ENCODE results near the gene ARL4A. TPM values are rescaled to one million over a fixed set of nuclear protein-coding genes. Genes with fewer than 3 reads are reported as not detected.

Gene ARL4A
- total and polyA plus RNA-seq, 9 of the 15 experiments (the other 6 are each of a cell fraction or from before 2014, with no cell fraction given), result 118 to 688 (median 172) TPM

GRCh38 chr7:12728192-12728538, 40.7 kb downstream of the ARL4A start (continued):
- TF ChIP-seq ILK (tag; IDR thresholded peaks at IDR 0.05; ENCODE audit: borderline replicate concordance, low read depth) (0 out of 2 replicates have a peak, but pooled peaks have one; percentile 57), RBM14 (IDR thresholded peaks at IDR 0.05; ENCODE audit: borderline replicate concordance, insufficient read depth, low read depth, low read length) (no peak), ZNF140 (CRISPR knock-in tag; IDR thresholded peaks at IDR 0.05) (no peak), RBM25 (IDR thresholded peaks at IDR 0.05; ENCODE audit: low read depth, low read length, severe bottlenecking) (no peak), SPI1 (IDR thresholded peaks at IDR 0.05; ENCODE audit: borderline replicate concordance, low read depth, low read length) (no peak), ZNF436 (CRISPR knock-in tag; IDR thresholded peaks at IDR 0.05) (no peak), MYC (IDR thresholded peaks at IDR 0.05; ENCODE audit: low read depth, low read length) (no peak), MYC (CRISPR knock-in tag; IDR thresholded peaks at IDR 0.05; ENCODE audit: borderline replicate concordance, low read depth) (no peak), ZFPM2 (CRISPR knock-in tag; IDR thresholded peaks at IDR 0.05) (no peak), SIRT6 (IDR thresholded peaks at IDR 0.05; ENCODE audit: low read depth, low read length) (no peak), MYNN (IDR thresholded peaks at IDR 0.05) (peak; percentile 99), MYNN (CRISPR knock-in tag; IDR thresholded peaks at IDR 0.05) (no peak), ERF (CRISPR knock-in tag; IDR thresholded peaks at IDR 0.05) (0 out of 2 replicates have a peak, but pooled peaks have one; percentile 24), PKNOX1 (IDR thresholded peaks at IDR 0.05) (0 out of 2 replicates have a peak, but pooled peaks have one; percentile 24), GTF3C2 (IDR thresholded peaks at IDR 0.05; ENCODE audit: borderline replicate concordance, extremely low read depth, insufficient read length) (no peak), SRSF1 (IDR thresholded peaks at IDR 0.05; ENCODE audit: low read depth, low read length) (no peak), ATF1 (CRISPR knock-in tag; IDR thresholded peaks at IDR 0.05) (no peak), ATF1 (tag; IDR thresholded peaks at IDR 0.05) (0 out of 2 replicates have a peak, but pooled peaks have one; percentile 9), EP400 (IDR thresholded peaks at IDR 0.05) (no peak), ELF1 (tag; IDR thresholded peaks at IDR 0.05) (peak; percentile 35; the same call in 1 of the 2 replicates), NFRKB (IDR thresholded peaks at IDR 0.05; ENCODE audit: low read depth) (no peak; the same call in 1 of the 2 replicates), ZNF717 (CRISPR knock-in tag; IDR thresholded peaks at IDR 0.05) (no peak), HSF4 (CRISPR knock-in tag; IDR thresholded peaks at IDR 0.05; ENCODE audit: borderline replicate concordance) (no peak), TAF15 (IDR thresholded peaks at IDR 0.05; ENCODE audit: low read depth, low read length) (no peak), ZNF655 (CRISPR knock-in tag; IDR thresholded peaks at IDR 0.05) (no peak), NFIC (IDR thresholded peaks at IDR 0.05) (no peak)
